ENCODE data around the gene LHX1.

Gene LHX1

DNA sequence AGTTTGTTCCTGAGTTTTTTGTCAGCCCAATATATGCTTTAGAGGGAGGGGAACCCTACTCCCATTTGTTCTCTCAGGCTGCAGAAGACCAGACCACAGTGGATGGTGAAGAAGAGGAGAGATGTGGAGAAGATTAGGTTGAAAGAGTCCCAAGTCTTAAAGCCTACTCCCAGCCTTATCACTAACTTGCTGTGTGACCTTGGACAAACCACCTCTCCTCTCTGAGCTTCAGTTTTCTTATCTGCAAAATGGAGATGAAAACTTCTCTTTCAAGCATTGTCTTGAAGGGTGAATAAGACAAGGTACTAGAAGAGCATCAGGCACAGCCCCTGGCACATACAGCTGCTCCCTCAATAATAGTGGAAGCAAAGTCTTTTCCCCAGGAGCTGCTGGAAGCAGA lies 15.1 kb upstream of the LHX1 start:
- DNase-seq (ENCODE audit: low read depth in 2 of 2) = no peak

DNA sequence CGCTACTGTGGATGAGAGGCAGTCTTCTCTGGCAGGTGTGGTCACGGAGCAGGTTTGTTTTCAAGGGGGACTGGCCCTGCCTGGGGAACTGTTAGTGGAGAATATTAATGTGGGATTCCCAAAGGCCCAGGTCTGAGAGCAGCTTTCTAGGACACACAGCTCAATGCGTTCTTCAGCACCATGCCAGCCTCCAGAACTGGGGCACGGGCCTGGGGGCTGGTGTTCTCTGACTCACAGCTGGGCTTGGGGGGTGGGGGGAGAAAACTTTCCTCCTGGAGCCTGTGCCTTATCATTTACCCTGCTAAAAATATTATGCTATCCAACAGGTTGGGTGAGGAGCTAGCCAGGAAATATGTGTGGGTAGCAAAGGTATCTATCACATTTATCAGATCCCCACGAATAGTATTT lies 13.5 kb upstream of the LHX1 start:
- no peak for DNase-seq (ENCODE audit: low read depth in 2 of 2)

DNA sequence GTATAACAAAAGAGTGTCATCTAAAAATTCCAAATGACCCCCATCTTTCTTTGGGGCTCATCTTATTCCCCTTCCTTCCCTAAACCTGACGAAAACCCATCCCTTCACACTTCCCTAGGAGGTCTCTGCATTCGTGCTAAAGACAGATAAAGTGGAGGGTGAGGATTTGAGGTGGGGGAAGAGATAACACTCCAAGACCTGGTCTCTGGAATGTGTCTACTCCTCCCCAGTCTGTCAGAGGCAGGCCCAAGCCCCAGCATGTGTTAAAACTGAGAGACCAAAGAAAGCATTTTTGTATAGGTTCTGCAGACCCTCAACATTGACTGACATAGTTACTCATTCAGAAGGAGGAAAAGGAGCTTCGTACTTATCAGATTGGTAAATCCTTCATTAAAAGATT lies 11.0 kb upstream of the LHX1 start:
- no peak for DNase-seq (ENCODE audit: low read depth in 2 of 2)

DNA sequence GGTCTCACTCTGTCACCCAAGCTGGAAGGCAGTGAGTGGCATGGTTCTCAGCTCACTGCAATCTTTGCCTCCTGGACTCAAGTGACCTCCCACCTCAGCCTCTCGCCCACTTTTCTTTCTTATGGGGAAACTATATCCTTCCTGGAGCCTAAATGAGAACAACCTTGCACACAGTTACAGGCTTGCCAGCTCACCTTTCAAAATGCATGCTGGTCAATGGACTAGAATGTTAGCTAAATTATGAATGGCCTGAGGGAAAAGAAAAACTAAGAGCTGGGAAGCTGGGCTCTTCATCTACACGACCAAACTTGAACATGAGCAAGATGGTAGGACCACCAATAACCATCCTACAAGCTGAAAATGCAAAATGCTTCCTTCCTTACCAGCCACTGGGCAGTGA lies 10.6 kb upstream of the LHX1 start:
- DNase-seq (ENCODE audit: low read depth in 2 of 2) = no peak

DNA sequence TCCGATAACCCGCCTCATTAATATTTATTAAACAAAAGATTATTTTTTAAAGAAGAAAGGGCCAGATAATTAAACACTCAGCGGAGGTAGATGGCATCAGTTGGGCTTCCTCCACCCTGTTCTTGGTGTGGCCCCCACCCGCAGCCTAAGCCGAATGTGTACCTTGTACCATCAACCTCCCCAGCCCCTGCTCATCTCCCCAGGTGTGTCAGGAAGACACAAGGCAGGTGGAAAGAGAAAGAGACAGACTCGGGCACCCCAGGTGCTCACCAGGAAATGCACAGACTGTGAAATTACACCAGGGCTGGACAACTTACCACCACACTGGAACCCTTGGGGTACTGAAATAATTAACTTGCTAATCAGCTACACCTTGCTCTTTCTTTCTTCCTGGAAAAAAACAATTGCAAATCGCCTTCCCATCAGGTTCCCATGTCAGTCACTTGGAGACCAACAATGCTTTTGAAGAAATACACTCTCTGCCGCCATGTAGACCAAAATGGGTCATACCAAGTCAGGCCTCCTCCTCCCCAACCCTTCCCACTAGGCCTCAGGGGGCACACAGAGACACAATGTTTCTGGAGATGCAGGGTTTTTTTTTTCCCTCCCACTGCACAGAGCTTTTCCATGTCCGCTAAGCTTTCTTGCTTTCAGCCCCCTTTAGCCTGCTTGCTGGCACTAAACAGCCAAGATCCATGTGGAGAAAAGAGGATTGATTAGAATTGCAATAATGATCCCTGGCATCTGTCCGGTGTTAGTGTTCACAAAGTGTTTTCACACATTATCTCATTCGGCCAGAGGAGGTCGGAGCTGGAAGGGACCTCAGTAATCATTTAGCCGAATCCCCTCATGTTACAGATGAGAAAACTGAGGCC lies 8.6 kb upstream of the LHX1 start:
- no peak for DNase-seq (ENCODE audit: low read depth in 2 of 2)

DNA sequence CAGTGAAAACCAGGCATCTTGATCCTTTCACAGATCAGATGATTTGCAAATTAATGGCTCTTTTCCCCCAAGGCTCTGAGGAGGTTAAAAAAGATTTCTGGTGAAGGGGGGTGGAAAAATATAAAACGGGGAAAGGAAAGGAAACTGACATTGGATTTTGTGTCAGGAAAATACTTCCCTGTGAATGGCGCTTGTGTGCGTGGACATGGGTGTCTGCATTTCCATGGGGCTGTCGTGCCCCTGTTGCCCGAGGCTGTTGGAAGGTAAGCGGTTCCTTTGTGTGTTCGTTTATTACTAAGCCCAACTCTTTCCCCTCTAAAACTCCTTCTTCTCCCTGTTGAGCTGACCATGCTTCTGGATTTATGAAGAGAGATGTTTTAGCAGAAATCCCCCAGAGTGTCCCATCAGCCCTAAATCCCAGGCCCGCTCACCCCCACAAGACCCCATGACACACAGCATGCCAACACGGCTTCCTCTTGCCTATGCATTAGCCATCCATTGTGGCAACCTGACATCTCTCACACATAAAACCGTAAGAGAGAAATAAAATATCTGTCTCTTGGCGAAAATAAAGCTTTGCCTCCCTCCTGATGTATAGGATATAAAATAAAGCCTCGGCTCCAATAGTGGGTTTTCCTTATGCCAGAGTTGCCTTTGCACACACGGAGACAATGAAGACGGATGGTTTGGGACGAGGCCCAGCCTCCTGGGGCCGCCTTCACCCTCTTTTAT lies 7.3 kb upstream of the LHX1 start:
- no peak for DNase-seq (ENCODE audit: low read depth in 2 of 2)

DNA sequence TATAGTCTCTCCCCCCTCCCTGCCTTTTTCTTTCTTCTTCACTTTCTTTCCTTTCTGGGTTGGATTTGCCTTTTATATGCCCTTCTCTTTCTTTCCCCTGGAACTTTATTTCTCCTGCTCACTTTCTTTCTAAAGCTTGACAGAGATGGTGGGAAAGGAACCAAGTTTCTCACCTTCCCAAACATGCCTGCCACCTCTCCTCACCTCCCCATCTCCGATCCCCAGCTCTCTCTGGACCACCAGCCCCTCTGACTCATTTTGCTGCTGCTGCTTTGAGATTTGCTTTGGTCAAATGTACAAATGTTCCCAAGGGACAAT lies 6.7 kb upstream of the LHX1 start:
- no peak for DNase-seq (ENCODE audit: low read depth in 2 of 2)

DNA sequence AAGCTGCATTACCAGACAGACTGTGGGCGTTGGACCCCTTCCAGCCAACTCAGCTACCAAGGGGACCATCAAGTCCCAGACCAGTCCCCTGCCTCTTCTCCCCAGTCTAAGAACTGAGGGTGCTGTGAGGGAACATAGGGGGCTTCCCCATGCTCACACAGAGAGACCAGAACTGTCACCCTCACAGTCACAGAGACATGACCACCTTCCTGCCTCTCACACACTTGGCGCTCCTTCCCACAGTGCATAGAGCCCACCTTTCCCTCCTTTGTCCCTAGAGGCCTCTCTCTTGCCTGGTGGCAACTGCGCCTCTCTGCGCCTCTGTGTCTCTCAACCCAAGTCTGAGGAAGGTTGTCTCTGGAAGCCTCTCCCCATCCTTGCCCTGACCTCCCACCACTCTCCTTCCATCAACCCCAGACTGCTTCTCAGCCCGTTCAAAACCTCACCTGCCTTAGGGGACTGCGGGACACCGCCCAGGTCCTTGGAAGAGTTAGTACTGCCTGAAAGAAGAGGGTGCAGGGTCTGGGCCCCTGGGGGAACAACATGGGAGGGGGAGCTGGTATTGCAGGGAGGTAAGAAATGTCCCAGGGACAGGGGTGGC lies 6.1 kb upstream of the LHX1 start:
- no peak for DNase-seq (ENCODE audit: low read depth in 2 of 2)

DNA sequence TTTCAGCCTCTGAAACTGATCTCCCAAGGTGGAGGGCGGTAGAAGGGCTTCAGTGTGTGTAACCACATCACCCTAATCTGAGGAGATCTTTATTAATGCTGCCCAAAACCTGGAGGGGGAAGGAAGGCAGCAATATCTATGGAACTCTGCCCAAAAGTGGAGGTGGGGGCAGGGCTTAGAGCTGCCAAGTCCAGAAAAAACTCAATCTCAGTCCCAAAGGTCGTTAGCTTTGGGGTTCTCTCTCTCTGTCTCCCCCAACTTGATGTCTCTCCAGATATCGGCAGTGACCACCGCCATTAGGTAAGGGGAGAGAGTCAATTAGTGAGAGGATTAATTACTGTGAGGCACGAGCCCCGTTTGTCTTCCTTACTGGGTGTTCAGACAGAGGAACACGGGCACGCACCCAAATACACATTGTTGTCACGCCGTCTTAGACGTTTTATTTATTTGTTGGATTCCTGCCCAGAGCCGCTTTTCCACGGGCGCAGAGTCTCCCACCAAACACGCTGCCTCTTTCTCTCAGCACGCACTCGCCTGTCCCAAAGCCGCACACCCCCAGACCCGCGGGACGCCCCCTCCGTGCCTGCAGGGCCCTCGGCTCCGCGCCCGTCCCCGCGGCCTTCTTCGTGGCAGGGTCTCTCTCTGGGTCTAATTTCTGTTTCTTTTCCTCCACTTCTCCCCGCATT lies 5.4 kb upstream of the LHX1 start:
- no peak for DNase-seq (ENCODE audit: low read depth in 2 of 2)

DNA sequence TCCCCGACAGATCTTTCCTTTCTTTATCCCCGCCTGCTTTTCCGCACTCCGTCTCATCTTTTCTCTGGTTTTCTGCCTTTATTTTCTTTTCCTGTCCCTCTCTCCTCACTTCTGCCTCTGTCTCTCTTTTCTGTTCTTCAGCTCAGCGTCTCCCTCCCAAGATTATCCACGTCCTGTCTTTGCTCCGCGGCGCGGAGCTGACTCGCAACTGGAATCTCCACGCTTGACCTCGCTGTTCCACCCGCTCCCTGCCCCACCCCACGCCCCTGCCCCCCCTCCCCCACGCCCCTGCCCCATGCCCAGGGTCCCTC lies 4.9 kb upstream of the LHX1 start:
- no peak for DNase-seq (ENCODE audit: low read depth in 2 of 2)

DNA sequence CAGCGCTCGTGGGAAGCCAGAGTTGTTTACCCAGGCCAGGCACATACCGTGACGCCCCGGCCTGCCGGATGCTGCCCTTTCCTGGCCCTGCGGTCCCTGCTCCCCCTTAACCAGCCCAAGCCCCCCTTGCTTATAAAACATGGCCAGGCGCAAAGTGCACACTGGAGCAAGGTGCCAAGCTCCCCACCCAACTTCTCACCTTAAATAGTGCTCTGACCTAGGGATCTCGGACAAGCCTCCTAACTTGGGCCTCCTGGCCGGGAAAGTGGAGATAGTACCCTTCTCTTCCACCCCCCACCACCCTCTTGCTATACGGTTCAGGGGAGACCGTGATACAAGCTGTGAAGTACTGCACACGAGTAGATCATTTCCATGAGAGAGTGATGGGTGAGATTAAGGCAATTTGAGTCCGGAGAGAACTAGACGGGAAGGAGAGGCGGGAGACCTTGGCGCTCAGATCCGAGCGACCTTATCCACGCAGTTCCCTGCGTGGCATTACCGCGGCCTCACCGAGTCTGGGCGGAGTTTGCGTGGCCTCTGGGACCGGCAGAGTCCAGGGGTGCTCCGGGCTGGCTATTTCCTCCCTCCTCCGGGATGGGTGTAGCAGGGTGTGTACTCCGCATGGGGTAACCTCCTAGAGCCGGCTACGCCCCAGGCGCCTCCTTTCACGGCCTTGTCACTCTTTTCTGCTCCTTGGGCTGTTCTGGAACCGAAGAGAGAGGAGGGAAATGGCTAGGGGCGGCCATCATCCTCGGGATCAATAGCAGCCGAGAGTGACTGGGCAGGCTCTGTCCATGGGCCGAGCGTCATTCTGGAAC lies 4.4 kb upstream of the LHX1 start:
- DNase-seq (ENCODE audit: low read depth in 2 of 2) = no peak

DNA sequence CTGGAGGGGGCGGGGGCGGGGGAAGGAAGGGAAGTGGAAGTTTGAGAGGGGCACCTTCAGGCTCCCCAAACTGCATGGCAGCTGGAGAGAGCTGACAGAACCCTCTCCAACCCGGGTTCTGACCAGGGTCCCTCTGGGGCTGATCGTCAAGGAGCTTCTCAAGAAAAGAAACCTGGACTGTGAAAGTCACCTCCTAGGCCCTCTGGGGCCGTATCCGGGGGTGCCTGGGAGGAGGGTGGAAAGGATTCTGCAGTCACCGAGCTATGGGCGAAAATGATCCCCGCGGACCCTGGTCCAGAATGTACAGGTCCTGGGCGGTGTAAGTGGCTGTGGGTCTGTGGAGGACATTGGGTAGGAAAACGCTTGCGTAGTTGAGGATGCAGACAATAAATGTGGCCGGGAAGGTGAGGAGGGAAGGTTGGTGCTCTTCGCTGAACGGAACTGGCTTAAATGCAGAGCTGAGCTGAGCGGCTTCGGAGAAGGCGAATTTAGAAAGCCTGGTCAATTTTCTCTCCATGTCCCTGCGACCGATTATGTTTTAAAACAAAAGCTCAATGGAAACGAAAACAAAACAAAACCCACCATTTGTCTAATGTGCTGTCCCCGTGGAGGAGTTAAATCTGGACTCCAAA lies 3.6 kb upstream of the LHX1 start:
- DNase-seq (ENCODE audit: low read depth in 2 of 2) = no peak

DNA sequence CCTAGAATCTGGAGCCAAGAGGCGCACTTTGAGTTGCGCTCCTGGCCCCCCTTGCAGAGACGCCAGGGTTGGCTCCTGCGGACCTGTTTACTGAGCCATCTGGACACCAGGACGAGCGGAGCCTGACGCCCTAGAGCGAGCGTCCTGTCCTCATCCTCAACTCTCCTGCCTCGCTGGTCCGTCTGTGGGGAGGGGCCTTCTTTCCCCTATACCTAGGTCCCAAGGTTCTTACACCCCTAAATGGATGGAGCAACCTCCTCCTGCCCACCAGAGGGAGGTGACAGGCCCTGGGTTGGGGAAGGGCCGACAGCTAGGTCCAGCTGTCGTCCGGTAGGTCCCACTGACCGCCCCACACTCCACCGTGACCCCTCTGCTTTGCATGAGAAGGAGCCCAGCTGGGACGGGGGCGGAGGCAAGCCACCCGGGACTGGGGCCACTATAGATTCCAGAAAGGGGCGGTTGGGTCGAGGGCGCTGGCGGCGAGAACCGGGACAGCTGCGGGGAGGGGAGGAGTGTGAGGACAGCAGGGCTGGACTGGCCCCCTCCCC lies 3.1 kb upstream of the LHX1 start:
- no peak for DNase-seq (ENCODE audit: low read depth in 2 of 2)

DNA sequence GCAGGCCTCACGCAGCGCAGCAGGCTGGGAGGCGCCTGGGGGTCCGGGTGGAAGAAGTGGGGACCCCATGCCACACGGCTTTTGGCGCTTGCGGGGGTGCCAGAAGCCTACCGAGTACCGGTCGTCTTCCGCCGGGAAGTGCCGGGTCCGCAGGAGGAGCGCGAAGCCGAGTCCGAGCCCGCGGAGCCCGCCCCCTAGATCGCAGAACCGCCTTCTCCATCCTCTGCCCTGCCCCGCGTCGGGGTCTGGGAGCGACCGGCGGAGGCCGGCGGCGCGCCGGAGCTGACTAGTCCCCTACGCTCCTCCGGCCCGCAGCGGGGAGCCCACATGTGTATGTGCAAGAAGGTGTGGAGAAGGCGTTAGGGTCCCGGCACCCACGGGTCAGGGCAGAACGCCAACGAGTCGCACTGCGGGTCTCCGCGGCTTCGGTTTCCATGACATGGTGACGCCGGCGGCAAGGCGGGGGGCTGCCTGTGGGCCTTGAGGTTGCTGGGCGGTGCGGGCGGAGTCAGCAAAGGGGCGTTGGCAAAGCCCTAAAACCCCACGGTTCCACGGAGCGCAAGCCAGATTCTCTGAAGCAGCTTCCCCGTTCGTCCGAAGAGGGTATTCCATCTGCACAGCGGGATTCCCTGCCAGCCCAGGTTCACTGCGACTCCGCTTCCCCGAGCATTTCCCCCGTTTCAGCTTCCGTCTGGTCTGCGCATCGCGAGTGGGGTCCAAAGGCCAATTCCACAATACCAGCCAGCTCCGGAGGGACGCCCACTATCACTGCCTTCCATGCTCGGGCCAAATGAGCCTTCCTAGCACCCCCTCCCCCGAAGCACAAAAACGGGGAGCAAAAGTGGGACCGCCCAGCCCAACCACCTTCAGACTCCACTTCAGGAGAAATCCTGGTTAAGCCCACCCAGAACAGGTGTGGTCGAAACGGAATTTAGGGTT lies 2.3 kb upstream of the LHX1 start:
- no peak for DNase-seq (ENCODE audit: low read depth in 2 of 2)

DNA sequence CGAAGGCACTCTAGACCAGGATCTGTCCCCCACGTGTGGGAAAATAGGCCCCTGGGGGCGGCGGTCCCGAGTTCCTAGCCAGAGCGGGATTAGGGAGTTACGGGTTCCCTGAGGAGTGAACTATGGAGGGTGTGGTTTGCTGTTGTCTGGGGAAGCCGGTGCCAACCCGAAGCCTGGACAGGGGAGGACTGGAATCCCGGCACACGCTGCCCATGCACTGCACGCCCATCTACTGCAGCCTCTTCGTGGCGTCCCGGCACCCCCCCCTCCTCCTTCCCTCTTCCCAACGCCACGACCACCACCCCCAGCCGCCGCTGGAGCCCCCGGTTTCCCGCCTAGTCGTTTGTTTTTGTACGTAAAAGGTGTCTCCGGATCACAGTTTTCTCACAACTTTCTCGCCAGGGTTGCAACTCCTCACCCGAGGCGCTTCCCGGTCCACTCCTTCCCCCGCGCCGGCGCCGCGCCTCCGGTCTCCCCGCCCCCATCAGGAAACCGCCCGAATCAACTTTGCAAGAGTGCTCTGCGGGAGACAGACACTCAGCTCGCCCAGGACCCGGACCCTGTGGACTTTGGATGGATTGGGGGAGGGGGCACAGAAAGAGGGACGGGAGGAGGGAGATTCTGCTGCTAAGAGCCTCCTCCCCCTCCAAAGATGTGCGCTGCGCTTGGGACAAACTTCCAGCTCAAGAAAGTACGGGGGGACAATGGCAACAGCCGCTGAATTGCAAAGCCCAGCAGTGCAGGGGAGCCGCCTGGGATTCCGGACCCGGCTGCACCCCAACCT lies 1.4 kb upstream of the LHX1 start:
- no peak for DNase-seq (ENCODE audit: low read depth in 2 of 2)

DNA sequence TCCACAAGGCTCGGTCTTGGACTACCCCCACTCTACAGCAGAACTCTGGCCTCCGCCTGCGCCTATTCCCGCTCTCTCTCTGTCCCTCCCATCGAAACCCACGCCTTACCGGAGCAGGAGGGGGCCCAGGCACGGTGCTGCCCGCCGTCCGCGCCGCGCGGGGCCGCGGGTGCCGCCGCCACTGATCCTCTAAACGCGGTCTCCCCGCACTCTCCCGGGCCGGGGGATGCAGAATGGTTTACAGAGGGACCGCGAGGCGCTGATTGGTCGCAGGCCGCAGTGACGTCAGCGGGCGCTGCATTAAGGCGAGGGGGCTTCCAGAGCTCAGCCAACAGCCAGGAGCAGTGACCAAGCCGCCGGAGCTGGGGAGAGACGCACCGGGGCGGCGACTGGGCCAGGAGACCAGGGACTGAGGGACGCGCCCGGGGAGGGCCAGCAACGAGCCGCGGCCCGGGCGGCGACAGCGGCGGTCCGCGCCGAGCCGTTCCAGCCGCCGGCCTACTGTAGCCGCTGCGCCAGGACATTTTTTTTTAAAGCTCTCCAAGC lies 747 bp upstream of the LHX1 start:
- no peak for DNase-seq (ENCODE audit: low read depth in 2 of 2)

DNA sequence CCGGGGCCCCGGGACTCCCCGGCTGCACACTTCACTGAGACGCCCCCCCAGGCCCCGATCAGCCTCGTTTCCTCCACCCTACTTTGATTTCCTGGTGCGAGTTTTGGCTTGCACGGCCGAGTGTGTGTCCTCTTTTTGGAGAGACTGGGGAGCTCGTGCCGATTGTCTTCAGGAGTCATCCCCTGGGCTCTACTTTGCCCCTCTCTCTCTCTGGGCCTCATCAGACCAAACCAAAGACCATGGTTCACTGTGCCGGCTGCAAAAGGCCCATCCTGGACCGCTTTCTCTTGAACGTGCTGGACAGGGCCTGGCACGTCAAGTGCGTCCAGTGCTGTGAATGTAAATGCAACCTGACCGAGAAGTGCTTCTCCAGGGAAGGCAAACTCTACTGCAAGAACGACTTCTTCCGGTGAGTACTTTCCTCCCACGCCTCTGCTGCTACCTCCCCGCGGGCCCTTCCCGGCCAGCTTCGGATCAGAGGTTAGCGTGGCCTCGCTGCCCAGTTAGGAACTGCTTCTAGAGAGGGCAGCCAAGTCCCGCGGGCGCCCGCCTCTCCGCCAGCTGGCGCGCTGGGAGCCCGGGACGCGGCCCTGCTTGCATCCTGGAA lies 787 bp downstream of the LHX1 start:
- no peak for DNase-seq (ENCODE audit: low read depth in 2 of 2)

DNA sequence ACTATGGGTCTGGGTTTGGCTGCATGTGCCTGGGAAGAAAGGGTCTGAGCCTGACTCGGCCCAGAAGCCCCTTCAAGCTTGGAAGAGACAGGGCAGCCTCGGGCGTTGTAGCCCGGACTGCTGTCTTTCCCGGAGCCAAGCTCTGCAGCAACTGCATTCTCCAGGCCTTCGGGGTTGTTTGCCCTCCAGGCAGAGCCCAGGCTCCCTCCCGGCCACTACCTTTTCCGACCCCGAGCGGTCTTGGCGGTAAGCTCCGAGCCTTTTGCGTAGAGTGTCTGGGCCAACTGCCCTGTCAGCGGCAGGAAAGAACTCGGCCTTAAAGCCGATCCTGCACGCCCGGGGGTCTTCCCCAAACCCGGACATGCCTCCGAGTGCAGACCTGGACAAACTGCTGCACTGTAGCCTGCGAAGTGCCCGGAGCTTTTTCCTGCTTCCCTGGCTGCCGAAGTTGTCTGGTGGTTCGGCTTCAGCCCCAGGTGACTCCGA lies 1.3 kb downstream of the LHX1 start:
- DNase-seq (ENCODE audit: low read depth in 2 of 2) = no peak
